Activated CD4-positive, alpha-beta T cell treated with anti-CD3 and anti-CD28 coated beads, Interleukin-2, Interleukin-6, amounts not matched to agents 100 ng/mL and 50 ng/mL, durations not matched to agents 16 hours and 8 hours (primary cell): Measurements from ENCODE around the gene PTPRE.
A peak's percentile ranks its signal among the peaks of the same experiment; 100 is the strongest.

ENCODE experiments used
- DNase-seq: peaks from one replicate; pipeline ENCODE4 v3.0.0-alpha.2; 2020

Gene PTPRE

GRCh38 chr10:127932521-127933270 is 25.8 kb downstream of the PTPRE start:
- DNase-seq = no peak

GRCh38 chr10:127933271-127933670 is 26.4 kb downstream of the PTPRE start:
- DNase-seq = no peak

- no peak for DNase-seq
Measured at GRCh38 chr10:127934383-127934782, 27.5 kb downstream of the PTPRE start.

- no peak for DNase-seq
Measured at GRCh38 chr10:127935071-127935561, 28.2 kb downstream of the PTPRE start.

GRCh38 chr10:127937069-127937468 is 30.2 kb downstream of the PTPRE start:
- DNase-seq = no peak

- no peak for DNase-seq
Measured at GRCh38 chr10:127937915-127938463, 31.1 kb downstream of the PTPRE start.

GRCh38 chr10:127939786-127940330 is 33.0 kb downstream of the PTPRE start:
- no peak for DNase-seq

GRCh38 chr10:127940866-127941640 is 34.1 kb downstream of the PTPRE start:
- DNase-seq = no peak

GRCh38 chr10:127942811-127943210 is 35.9 kb downstream of the PTPRE start:
- no peak for DNase-seq

GRCh38 chr10:127943336-127943910 is 36.5 kb downstream of the PTPRE start:
- DNase-seq = no peak

GRCh38 chr10:127944256-127944655 is 37.4 kb downstream of the PTPRE start:
- no peak for DNase-seq

- peak; percentile 7 for DNase-seq
Measured at GRCh38 chr10:127945341-127945758, 38.4 kb downstream of the PTPRE start.

- no peak for DNase-seq
Measured at GRCh38 chr10:127945948-127946711, 39.2 kb downstream of the PTPRE start.

- DNase-seq = no peak
Measured at GRCh38 chr10:127947211-127947610, 40.3 kb downstream of the PTPRE start.

GRCh38 chr10:127948791-127949190 is 41.9 kb downstream of the PTPRE start:
- DNase-seq = no peak

- no peak for DNase-seq
Measured at GRCh38 chr10:127949831-127950230, 42.9 kb downstream of the PTPRE start.

GRCh38 chr10:127951861-127952574 is 45.1 kb downstream of the PTPRE start:
- no peak for DNase-seq

- peak; percentile 16 for DNase-seq
Measured at GRCh38 chr10:127952575-127952869, 45.6 kb downstream of the PTPRE start.

- no peak for DNase-seq
Measured at GRCh38 chr10:127952918-127953317, 46.0 kb downstream of the PTPRE start.

GRCh38 chr10:127953876-127954275 is 47.0 kb downstream of the PTPRE start:
- DNase-seq = no peak

GRCh38 chr10:127959428-127959827 is 52.5 kb downstream of the PTPRE start:
- no peak for DNase-seq

GRCh38 chr10:127961071-127961470 is 54.2 kb downstream of the PTPRE start:
- DNase-seq = no peak
